ENCODE measurements around the gene ANKFY1. TPM values are rescaled to one million over a fixed set of nuclear protein-coding genes. Genes with fewer than 3 reads are reported as not detected.

ANKFY1 gene
- total RNA-seq, 1 experiment from 2014 or later: 46.8 TPM

- Mint-ChIP-seq H3K4me1 (peaks cover 34% of the 10 kb centered on the region), H3K36me3 (no peaks in the 10 kb centered on the region), H3K9me3 (no peaks in the 10 kb centered on the region), H3K27me3 (ENCODE audit: low read depth) (no peaks in the 10 kb centered on the region), H3K4me3 (no peak overlapping the region), H3K27ac (peak overlapping the region; percentile 92)
- TF ChIP-seq SMAD4 (CRISPR knock-in tag; IDR thresholded peaks at IDR 0.05) (no peak), MXD4 (CRISPR knock-in tag; IDR thresholded peaks at IDR 0.05; ENCODE audit: borderline replicate concordance) (no peak), ZNF219 (CRISPR knock-in tag; IDR thresholded peaks at IDR 0.05; ENCODE audit: borderline replicate concordance) (no peak), ELF4 (CRISPR knock-in tag; IDR thresholded peaks at IDR 0.05; ENCODE audit: low read depth) (no peak), NR2C2 (CRISPR knock-in tag; IDR thresholded peaks at IDR 0.05) (no peak), CREB1 (CRISPR knock-in tag; IDR thresholded peaks at IDR 0.05) (no peak), AFF4 (CRISPR knock-in tag; IDR thresholded peaks at IDR 0.05; ENCODE audit: borderline replicate concordance) (no peak), RELA (CRISPR knock-in tag; IDR thresholded peaks at IDR 0.05; ENCODE audit: borderline replicate concordance) (no peak), MYBL2 (CRISPR knock-in tag; IDR thresholded peaks at IDR 0.05) (no peak), PRRX2 (CRISPR knock-in tag; IDR thresholded peaks at IDR 0.05) (no peak), TEAD4 (CRISPR knock-in tag; IDR thresholded peaks at IDR 0.05) (no peak), PRDM15 (CRISPR knock-in tag; IDR thresholded peaks at IDR 0.05) (no peak), ZNF138 (CRISPR knock-in tag; conservative IDR thresholded peaks at IDR 0.05) (no peak), ESRRA (CRISPR knock-in tag; IDR thresholded peaks at IDR 0.05; ENCODE audit: borderline replicate concordance) (no peak), GABPB1 (CRISPR knock-in tag; IDR thresholded peaks at IDR 0.05) (no peak), OVOL2 (CRISPR knock-in tag; IDR thresholded peaks at IDR 0.05; ENCODE audit: borderline replicate concordance) (no peak), GTF2I (CRISPR knock-in tag; conservative IDR thresholded peaks at IDR 0.05) (no peak)
- TF ChIP-seq, protein P1, sequence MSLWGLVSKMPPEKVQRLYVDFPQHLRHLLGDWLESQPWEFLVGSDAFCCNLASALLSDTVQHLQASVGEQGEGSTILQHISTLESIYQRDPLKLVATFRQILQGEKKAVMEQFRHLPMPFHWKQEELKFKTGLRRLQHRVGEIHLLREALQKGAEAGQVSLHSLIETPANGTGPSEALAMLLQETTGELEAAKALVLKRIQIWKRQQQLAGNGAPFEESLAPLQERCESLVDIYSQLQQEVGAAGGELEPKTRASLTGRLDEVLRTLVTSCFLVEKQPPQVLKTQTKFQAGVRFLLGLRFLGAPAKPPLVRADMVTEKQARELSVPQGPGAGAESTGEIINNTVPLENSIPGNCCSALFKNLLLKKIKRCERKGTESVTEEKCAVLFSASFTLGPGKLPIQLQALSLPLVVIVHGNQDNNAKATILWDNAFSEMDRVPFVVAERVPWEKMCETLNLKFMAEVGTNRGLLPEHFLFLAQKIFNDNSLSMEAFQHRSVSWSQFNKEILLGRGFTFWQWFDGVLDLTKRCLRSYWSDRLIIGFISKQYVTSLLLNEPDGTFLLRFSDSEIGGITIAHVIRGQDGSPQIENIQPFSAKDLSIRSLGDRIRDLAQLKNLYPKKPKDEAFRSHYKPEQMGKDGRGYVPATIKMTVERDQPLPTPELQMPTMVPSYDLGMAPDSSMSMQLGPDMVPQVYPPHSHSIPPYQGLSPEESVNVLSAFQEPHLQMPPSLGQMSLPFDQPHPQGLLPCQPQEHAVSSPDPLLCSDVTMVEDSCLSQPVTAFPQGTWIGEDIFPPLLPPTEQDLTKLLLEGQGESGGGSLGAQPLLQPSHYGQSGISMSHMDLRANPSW (CRISPR knock-in tag; conservative IDR thresholded peaks at IDR 0.05; ENCODE audit: low read depth): no peak
- TF ChIP-seq, protein P2, sequence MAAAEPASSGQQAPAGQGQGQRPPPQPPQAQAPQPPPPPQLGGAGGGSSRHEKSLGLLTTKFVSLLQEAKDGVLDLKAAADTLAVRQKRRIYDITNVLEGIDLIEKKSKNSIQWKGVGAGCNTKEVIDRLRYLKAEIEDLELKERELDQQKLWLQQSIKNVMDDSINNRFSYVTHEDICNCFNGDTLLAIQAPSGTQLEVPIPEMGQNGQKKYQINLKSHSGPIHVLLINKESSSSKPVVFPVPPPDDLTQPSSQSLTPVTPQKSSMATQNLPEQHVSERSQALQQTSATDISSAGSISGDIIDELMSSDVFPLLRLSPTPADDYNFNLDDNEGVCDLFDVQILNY (CRISPR knock-in tag; IDR thresholded peaks at IDR 0.05): no peak
- TF ChIP-seq, protein P3, sequence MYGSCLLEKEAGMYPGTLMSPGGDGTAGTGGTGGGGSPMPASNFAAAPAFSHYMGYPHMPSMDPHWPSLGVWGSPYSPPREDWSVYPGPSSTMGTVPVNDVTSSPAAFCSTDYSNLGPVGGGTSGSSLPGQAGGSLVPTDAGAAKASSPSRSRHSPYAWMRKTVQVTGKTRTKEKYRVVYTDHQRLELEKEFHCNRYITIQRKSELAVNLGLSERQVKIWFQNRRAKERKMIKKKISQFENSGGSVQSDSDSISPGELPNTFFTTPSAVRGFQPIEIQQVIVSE (CRISPR knock-in tag; IDR thresholded peaks at IDR 0.05; ENCODE audit: borderline replicate concordance): no peak
- CTCF ChIA-PET: interaction anchor here (0.5 to 3.8 kb wide), 19 partner anchors 9 to 182 kb away, joined by 3 to 33 read pairs (median 5); partner anchors contain the start of gene ANKFY1
- ATAC-seq: no peak
- DNase-seq (ENCODE audit: low spot score): no peak
- POLR2A ChIA-PET: no interaction called here
Measured at GRCh38 chr17:4248504-4249277, 15.1 kb downstream of the ANKFY1 start.
